Measurements from ENCODE around the gene DDX39B.
"Not testable (repeated sequence)": the region's sequence is repeated elsewhere in the genome, so short reads cannot be mapped to it uniquely, and the experiment has no call there.

DDX39B gene

DNA sequence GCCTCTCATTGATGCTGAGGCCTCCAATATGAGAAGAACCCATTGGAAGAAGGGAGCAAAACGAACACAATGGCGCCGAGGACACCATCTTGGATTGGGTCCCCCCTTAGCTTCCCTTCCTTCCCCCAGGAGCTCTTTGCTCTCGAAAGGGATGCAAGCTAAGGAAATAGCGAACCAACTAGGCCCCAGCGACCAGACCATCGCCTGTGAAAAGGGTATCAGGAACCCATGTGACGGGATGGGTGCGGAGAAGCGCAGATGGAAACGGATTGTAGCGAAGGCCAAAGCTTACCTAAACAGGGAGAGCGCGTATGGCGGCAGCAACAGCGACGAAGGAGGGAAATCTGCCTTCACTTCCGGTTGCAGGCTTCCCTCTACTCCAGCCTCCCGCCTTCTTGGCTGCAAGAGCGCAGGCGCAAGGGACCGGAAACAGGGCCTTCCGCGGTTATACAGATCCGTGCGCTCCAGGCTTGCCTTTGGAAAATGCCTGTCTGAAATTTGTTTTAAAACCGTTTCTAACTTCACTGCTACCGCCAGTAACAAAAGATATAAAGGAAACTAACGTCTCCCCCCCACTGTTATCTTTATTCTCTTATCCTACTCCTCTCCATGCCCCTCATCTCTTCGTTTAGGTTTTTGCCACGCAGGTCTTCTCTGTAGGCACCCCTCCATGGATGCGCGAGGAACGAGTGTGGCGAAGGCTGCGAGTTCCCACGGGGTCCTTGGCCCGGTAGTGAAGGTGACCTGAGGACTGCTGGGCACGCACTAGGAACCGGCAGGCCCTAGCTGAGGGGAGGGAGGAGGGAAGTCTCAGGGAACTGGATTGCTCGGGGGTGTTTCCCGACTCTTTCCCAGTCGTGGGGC, at the start of gene DDX39B:
TSS of gene DDX39B (minus strand) at position 346 of the 864 bp plus-strand sequence. CDS start 1,471 bp downstream, outside the sequence.
- no peaks in the 10 kb centered on the region for H3K9me3 ChIP-seq (ENCODE audit: control insufficient read depth, low read length)
- peak within 1 kb of the TSS; percentile 90 for H3K9ac ChIP-seq (ENCODE audit: low read length)
- peaks cover 34% of the 10 kb centered on the region for H3K4me1 ChIP-seq (ENCODE audit: control insufficient read depth, insufficient read depth, low read length)
- H3K4me3 ChIP-seq (ENCODE audit: low read length) = peak within 1 kb of the TSS; percentile 96
- no peaks in the 10 kb centered on the region for H3K27me3 ChIP-seq (ENCODE audit: control insufficient read depth, insufficient read depth, low read length)
- no peaks in the 10 kb centered on the region for H3K36me3 ChIP-seq (ENCODE audit: control insufficient read depth, insufficient read depth, low read length)

DNA sequence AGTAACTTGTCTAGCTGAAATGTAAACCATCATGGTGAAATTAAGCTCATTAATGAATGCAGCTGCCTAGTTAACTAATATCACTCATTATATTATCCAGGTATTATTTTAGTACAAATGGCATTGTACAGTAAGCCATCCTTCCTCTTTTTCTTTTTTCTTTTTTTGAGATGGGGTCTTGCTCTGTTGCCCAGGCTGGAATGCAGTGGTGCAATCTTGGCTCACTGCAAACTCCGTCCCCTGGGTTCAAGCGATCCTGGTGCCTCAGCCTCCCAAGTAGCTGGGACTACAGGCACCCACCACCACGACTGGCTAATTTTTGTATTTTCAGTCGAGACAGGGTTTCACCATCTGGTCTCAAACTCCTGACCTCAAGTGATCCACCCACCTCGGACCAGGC, 48.9 kb upstream of the DDX39B start:
- H3K4me3 ChIP-seq (ENCODE audit: low read length); H3K27me3 ChIP-seq (ENCODE audit: control insufficient read depth, insufficient read depth, low read length); H3K9me3 ChIP-seq (ENCODE audit: control insufficient read depth, low read length); H3K4me1 ChIP-seq (ENCODE audit: control insufficient read depth, insufficient read depth, low read length); H3K36me3 ChIP-seq (ENCODE audit: control insufficient read depth, insufficient read depth, low read length); H3K9ac ChIP-seq (ENCODE audit: low read length): not testable (repeated sequence)

DNA sequence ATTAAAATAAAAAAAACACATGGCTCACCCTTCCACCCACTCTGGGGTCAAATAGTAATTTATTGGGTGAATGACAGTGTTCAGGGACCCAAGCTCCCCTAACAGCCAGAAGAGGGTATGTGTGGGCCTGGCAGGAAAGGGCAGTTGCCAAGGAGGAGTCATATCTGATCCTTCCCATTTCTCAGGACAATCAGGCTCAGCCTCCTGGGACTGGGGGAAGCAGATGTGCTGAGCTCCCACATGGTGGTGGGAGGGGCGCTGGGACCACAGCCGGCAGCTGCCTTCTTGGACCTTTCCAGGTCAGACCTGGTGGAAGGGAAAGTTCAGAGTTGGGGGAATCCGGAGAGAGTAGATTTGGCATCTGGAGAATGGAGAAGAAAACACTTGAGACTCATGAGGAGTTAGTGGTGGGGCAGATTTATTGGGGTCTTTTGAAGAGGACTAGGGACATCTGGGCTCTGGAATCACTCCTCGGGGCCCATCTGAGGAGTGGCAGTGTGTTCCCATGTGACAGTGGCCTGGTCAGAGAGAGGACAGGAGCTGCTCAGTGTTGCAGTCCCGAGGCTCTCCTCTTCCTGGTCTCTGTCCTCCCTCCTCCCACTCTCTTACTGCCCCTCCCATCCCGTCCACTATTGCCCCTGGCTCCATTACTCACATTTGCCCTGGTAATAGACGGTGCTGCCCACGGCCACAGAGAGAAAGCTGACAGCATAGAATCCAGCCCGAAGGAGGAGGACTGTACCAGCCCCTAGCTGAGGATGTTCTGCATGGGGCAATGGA, 47.3 kb upstream of the DDX39B start:
- H3K4me3 ChIP-seq (ENCODE audit: low read length) = no peak overlapping the region
- H3K27me3 ChIP-seq (ENCODE audit: control insufficient read depth, insufficient read depth, low read length) = peaks cover 5% of the 10 kb centered on the region
- no peak overlapping the region for H3K9ac ChIP-seq (ENCODE audit: low read length)
- H3K9me3 ChIP-seq (ENCODE audit: control insufficient read depth, low read length) = no peaks in the 10 kb centered on the region
- no peaks in the 10 kb centered on the region for H3K4me1 ChIP-seq (ENCODE audit: control insufficient read depth, insufficient read depth, low read length)
- no peaks in the 10 kb centered on the region for H3K36me3 ChIP-seq (ENCODE audit: control insufficient read depth, insufficient read depth, low read length)

DNA sequence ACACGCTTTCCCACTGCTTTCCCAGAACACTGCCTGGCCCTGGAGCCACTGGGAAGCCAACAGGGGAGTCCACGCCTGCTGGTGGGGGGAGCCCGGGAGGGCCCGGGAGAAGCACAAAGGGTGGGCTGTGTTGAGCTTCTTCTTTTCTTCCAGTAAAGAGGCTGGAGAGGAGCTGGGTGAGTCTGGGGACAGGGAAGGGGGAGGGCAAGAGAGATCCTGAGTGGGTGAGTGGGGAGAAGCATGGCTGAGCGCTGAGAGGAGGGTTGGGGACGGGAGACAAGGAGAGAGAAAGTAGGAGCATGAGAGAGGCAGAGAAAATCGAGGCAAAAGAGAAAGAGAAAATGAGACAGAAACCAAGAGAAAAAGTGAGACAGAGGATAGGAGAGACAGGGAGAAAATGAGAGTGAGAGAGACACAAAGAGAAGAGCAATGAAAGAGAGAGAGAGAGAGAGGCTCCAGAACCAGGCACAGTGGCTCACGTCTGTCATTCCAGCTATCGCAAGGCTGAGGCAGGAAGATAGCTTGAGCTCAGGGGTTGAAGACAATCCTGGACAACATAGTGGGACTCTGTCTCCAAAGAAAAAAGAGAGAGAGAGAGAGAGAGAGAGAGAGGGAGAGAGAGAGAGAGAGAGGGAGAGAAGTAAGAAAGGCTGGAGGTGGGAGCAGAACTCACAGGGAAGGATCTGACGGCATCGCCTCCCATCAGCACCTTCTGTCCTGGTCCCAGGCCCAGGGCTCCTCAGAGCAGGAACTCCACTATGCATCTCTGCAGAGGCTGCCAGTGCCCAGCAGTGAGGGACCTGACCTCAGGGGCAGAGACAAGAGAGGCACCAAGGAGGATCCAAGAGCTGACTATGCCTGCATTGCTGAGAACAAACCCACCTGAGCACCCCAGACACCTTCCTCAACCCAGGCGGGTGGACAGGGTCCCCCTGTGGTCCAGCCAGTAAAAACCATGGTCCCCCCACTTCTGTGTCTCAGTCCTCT, 46.3 kb upstream of the DDX39B start:
- H3K4me3 ChIP-seq (ENCODE audit: low read length) = no peak overlapping the region
- no peaks in the 10 kb centered on the region for H3K9me3 ChIP-seq (ENCODE audit: control insufficient read depth, low read length)
- H3K36me3 ChIP-seq (ENCODE audit: control insufficient read depth, insufficient read depth, low read length) = no peaks in the 10 kb centered on the region
- H3K9ac ChIP-seq (ENCODE audit: low read length) = no peak overlapping the region
- H3K4me1 ChIP-seq (ENCODE audit: control insufficient read depth, insufficient read depth, low read length) = no peaks in the 10 kb centered on the region
- peaks cover 5% of the 10 kb centered on the region for H3K27me3 ChIP-seq (ENCODE audit: control insufficient read depth, insufficient read depth, low read length)

DNA sequence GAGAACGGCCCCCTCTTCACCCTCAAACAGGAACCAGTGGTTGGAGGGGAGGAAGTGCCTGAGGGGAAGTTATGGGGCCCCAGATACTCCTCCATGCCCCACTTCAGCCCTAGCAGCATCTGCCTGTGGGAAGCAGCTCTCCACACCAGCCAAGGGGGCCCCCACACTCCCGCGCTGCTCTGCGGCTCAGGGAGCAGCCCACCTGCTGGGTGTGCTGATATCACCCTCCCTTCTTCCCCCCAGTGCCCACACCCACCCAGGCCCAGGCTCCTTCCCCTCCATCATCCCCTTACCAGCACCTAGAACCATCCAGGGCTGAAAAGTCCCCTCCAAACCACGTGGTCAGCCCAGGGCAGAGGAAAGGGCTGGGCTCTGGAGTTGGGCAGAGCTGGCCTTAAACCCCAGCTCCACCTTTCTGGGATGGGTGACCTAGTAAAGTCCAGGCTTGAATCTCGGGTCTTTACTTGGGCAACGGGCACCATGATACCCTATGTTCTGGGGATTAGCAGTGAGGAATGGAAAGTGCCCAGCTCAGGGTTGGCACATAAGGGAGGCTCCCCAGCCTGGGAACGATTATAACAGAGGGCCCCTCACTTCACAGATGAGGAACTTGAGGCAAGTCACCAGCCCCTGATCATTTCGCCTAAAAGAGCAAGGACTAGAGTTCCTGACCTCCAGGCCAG, 44.9 kb upstream of the DDX39B start:
- Histone ChIP-seq H3K9ac (ENCODE audit: low read length) (no peak overlapping the region), H3K4me1 (ENCODE audit: control insufficient read depth, insufficient read depth, low read length) (no peaks in the 10 kb centered on the region), H3K27me3 (ENCODE audit: control insufficient read depth, insufficient read depth, low read length) (peaks cover 16% of the 10 kb centered on the region), H3K9me3 (ENCODE audit: control insufficient read depth, low read length) (no peaks in the 10 kb centered on the region), H3K36me3 (ENCODE audit: control insufficient read depth, insufficient read depth, low read length) (no peaks in the 10 kb centered on the region), H3K4me3 (ENCODE audit: low read length) (no peak overlapping the region)

DNA sequence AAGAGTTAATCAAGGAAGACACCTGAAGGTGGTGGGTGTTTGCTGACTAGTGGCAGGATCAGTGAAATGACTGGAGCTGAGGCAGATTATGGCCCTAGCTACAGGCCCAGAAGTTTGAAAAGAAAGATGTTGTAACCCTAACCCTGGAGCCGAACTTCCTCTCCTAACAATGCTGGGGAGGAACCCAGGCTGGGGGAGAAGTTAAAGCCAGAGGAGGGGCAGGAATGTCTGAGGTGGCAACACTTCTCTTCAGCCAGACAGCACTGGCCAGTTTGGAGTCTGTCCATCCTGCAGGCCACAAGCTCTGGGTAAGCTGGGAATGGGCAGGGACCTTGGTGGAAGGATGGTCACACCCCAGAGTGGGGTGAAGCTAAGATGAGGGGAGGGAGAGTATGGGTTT, 44.2 kb upstream of the DDX39B start, which contains the start of gene LST1:
TSS of gene LST1 (plus strand) at position 270 of the 400 bp plus-strand sequence. CDS start 1,023 bp downstream, outside the sequence.
- Histone ChIP-seq H3K9me3 (ENCODE audit: control insufficient read depth, low read length) (no peaks in the 10 kb centered on the region), H3K36me3 (ENCODE audit: control insufficient read depth, insufficient read depth, low read length) (no peaks in the 10 kb centered on the region), H3K27me3 (ENCODE audit: control insufficient read depth, insufficient read depth, low read length) (peaks cover 24% of the 10 kb centered on the region), H3K4me3 (ENCODE audit: low read length) (no peak within 1 kb of the TSS), H3K9ac (ENCODE audit: low read length) (no peak within 1 kb of the TSS), H3K4me1 (ENCODE audit: control insufficient read depth, insufficient read depth, low read length) (peaks cover 5% of the 10 kb centered on the region)

DNA sequence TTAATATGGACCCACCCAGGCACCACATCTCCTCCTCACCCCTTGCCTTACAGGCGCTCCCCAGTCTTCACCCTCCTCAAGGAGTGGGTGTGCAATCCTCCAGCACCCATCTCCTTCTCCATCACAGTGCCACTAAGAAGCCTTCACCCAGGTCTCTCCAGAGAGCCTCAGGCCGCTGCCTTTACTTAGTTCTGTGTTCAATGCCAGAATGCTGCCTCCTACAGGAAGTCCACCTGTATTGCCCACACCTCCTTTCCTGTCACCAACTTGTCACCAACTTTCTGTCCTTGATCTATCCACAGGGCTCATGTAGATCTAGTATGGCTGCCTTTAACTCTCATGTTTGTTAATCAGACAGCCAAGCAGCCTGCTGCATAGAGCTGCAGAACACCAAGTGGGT, 43.7 kb upstream of the DDX39B start:
- Histone ChIP-seq H3K4me1 (ENCODE audit: control insufficient read depth, insufficient read depth, low read length) (peaks cover 9% of the 10 kb centered on the region), H3K27me3 (ENCODE audit: control insufficient read depth, insufficient read depth, low read length) (peaks cover 26% of the 10 kb centered on the region), H3K9me3 (ENCODE audit: control insufficient read depth, low read length) (no peaks in the 10 kb centered on the region), H3K36me3 (ENCODE audit: control insufficient read depth, insufficient read depth, low read length) (no peaks in the 10 kb centered on the region), H3K9ac (ENCODE audit: low read length) (no peak overlapping the region), H3K4me3 (ENCODE audit: low read length) (no peak overlapping the region)

DNA sequence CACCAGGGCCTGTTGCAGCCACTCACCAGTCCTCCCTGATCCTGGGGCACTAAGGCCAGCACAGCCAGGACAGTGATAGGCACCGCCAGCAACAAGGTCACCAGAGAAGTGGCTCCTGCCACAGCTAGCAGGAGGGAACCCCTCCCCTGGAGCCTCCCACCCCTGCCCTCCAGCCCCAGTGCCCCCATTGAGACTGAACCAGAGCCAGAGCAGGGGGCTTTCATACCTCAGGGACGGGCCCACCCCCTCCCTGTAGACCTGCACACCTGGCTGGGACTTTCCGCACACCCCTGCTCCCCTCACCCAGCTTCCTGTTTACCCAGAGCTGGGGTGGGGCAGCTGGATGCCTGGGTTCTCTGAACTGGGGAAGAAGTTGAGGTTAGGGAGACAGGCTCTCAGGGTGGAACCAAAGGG, 40.4 kb upstream of the DDX39B start, which contains the start of gene LTB:
TSS of gene LTB (minus strand) at position 195 of the 414 bp plus-strand sequence. CDS start at position 188, 7 bp downstream.
- Histone ChIP-seq H3K4me1 (ENCODE audit: control insufficient read depth, insufficient read depth, low read length) (peaks cover 11% of the 10 kb centered on the region), H3K4me3 (ENCODE audit: low read length) (peak within 1 kb of the TSS; percentile 82), H3K9me3 (ENCODE audit: control insufficient read depth, low read length) (no peaks in the 10 kb centered on the region), H3K9ac (ENCODE audit: low read length) (peak within 1 kb of the TSS; percentile 87), H3K36me3 (ENCODE audit: control insufficient read depth, insufficient read depth, low read length) (no peaks in the 10 kb centered on the region), H3K27me3 (ENCODE audit: control insufficient read depth, insufficient read depth, low read length) (peaks cover 32% of the 10 kb centered on the region)

DNA sequence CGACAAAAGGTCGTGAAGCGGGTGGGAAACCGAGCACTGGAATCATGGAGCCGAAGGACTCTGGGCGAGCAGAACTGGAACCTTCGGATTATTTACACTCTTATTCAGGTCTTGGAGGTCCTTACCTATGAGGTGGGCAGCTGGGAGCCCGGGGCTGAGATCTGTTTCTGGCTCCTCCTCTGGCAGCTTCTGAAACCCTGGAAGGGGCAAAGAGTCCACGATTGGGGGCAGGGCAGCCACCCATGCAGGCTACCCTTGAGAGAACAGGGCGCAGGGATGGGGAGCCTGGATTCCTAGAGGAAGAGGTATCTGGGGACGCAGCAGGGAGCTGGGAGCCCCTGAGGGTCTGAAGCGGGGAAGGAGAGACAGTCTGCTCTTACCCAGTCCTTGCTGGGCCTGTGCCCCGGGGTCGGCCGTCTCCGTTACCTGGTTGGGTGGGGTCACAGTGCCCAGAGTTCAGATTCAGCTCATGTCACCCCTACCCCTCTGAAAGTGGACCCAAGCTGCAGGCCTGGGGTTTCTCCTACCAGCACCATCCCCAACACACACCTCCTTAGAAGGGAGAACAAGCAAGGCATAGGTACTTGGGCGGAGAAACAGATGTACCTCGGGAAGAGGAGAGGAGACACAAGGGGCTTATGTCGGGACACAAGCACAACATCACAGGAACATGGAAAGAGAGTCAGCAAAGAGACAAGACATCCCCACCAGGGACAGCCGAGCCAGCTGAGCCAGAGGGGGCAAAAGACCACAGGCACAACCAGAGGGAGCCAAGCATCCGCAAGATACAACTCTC, 39.8 kb upstream of the DDX39B start:
- Histone ChIP-seq H3K27me3 (ENCODE audit: control insufficient read depth, insufficient read depth, low read length) (peaks cover 30% of the 10 kb centered on the region), H3K4me3 (ENCODE audit: low read length) (peak overlapping the region; percentile 82), H3K9ac (ENCODE audit: low read length) (peak overlapping the region; percentile 87), H3K36me3 (ENCODE audit: control insufficient read depth, insufficient read depth, low read length) (no peaks in the 10 kb centered on the region), H3K4me1 (ENCODE audit: control insufficient read depth, insufficient read depth, low read length) (peaks cover 11% of the 10 kb centered on the region), H3K9me3 (ENCODE audit: control insufficient read depth, low read length) (no peaks in the 10 kb centered on the region)

DNA sequence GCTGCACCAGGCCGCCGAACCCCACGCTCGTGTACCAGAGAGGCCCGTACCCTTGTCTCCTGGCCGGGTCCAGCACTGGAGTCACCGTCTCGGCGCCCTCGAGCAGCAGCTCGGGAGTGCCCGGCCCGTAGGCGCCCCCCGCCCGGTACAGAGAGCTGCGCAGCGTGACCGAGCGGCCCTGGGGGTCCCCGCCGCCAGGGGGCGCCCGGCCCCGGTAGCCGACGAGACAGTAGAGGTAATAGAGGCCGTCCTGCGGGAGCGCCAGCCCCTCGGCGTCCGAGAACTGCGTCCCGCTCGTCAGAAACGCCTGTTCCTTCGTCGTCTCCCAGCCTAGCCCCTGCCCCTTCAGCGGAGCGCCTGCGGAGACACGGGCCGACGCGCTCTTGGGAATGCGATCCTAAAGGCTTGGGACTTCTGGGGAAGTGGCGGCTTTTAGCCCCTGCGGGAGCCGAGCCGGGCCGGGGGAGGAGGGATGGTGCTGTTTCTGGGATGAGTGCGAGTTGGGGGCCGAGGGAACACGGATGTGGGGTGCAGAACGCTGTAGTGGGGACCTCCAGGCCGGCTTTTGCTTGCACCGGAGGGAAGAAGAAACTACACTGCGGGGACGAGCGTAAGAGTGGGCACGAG, 39.1 kb upstream of the DDX39B start:
- Histone ChIP-seq H3K4me1 (ENCODE audit: control insufficient read depth, insufficient read depth, low read length) (peaks cover 11% of the 10 kb centered on the region), H3K9ac (ENCODE audit: low read length) (peak overlapping the region; percentile 87), H3K27me3 (ENCODE audit: control insufficient read depth, insufficient read depth, low read length) (peaks cover 27% of the 10 kb centered on the region), H3K36me3 (ENCODE audit: control insufficient read depth, insufficient read depth, low read length) (no peaks in the 10 kb centered on the region), H3K9me3 (ENCODE audit: control insufficient read depth, low read length) (no peaks in the 10 kb centered on the region), H3K4me3 (ENCODE audit: low read length) (peak overlapping the region; percentile 82)

Data from mucosa of stomach (tissue), 1 donor.